ENCODE measurements around the gene LRRC46.

LRRC46 gene

GRCh38 chr17:47862621-47863440 is 31.4 kb downstream of the LRRC46 start:
- TF ChIP-seq GATA3 (IDR thresholded peaks at IDR 0.05; ENCODE audit: low read depth, low read length) (no peak), GATA2 (IDR thresholded peaks at IDR 0.05; ENCODE audit: low read depth, low read length) (no peak)

DNA sequence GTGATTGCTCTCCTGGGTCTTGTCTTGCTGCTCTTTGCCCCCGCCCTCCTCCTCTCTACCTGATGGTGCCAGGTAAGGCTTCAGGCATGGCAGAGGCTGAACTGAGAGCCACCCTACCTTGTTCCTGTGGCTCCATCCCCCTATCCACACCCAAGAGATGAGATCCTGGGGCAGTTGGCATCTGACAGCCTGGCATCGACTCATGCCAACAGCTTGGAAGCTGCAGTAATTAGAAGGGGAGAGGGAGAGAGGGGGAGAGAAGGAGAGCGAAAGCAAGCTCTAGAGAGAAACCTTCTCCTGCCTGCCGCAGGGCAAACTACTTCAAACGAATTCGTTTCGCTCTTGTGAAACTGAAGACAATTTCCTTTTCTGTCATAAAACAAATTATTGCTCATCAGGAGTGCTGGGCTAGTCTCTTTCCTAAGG is 33.3 kb downstream of the LRRC46 start:
- no peak for TF ChIP-seq GATA2 (IDR thresholded peaks at IDR 0.05; ENCODE audit: low read depth, low read length)
- no peak for TF ChIP-seq GATA3 (IDR thresholded peaks at IDR 0.05; ENCODE audit: low read depth, low read length)

GRCh38 chr17:47866941-47867340 is 35.5 kb downstream of the LRRC46 start:
- TF ChIP-seq GATA3 (IDR thresholded peaks at IDR 0.05; ENCODE audit: low read depth, low read length) (no peak), GATA2 (IDR thresholded peaks at IDR 0.05; ENCODE audit: low read depth, low read length) (no peak)

- TF ChIP-seq GATA3 (IDR thresholded peaks at IDR 0.05; ENCODE audit: low read depth, low read length) (no peak), GATA2 (IDR thresholded peaks at IDR 0.05; ENCODE audit: low read depth, low read length) (no peak)
Measured at GRCh38 chr17:47867813-47868533, 36.5 kb downstream of the LRRC46 start.

- no peak for TF ChIP-seq GATA2 (IDR thresholded peaks at IDR 0.05; ENCODE audit: low read depth, low read length)
- no peak for TF ChIP-seq GATA3 (IDR thresholded peaks at IDR 0.05; ENCODE audit: low read depth, low read length)
Measured at GRCh38 chr17:47869114-47869513, 37.6 kb downstream of the LRRC46 start.

DNA sequence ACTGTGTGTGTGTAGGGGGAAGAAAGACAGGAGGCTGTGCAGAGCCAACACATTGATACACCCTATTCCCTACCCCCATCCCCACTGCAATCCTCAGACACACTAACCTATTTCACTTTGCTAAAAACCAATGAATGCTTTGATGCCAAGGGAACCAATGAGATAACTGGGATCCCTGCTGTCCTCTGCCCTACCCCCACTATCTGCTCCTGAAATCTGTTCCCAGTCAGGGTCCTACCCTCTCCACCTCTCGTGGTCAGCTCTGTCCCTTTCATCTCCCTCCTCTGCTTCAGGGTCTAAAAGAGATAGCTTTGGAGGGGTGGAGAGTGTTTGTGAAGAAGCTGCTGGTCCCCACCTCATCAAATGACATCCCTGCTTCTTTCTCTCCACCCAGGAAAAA is 38.6 kb downstream of the LRRC46 start:
- TF ChIP-seq GATA3 (IDR thresholded peaks at IDR 0.05; ENCODE audit: low read depth, low read length), result no peak
- TF ChIP-seq GATA2 (IDR thresholded peaks at IDR 0.05; ENCODE audit: low read depth, low read length), result no peak

DNA sequence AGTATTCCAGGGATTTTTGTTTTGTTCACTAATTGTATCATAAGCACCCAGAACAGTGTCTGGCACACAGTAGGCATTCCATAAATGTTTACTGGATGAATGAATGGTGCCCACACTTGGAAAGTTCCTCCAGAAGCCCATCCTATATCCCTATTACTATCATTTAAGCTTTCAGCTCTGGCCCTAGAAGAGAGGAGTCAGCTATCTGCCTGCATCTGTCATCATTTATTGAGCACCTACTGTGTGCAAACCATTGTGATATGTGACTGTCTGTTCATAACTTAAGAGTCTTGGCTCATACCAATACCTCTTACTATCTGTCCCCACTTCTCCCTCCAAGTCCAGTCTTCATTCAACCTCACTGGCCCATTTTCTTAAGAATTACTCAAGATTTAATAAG is 39.6 kb downstream of the LRRC46 start:
- TF ChIP-seq GATA2 (IDR thresholded peaks at IDR 0.05; ENCODE audit: low read depth, low read length), result no peak
- no peak for TF ChIP-seq GATA3 (IDR thresholded peaks at IDR 0.05; ENCODE audit: low read depth, low read length)

- no peak for TF ChIP-seq GATA3 (IDR thresholded peaks at IDR 0.05; ENCODE audit: low read depth, low read length)
- TF ChIP-seq GATA2 (IDR thresholded peaks at IDR 0.05; ENCODE audit: low read depth, low read length), result no peak
Measured at GRCh38 chr17:47872019-47872650, 40.7 kb downstream of the LRRC46 start.

- TF ChIP-seq GATA2 (IDR thresholded peaks at IDR 0.05; ENCODE audit: low read depth, low read length), result no peak
- no peak for TF ChIP-seq GATA3 (IDR thresholded peaks at IDR 0.05; ENCODE audit: low read depth, low read length)
Measured at GRCh38 chr17:47872651-47873161, 41.2 kb downstream of the LRRC46 start.

DNA sequence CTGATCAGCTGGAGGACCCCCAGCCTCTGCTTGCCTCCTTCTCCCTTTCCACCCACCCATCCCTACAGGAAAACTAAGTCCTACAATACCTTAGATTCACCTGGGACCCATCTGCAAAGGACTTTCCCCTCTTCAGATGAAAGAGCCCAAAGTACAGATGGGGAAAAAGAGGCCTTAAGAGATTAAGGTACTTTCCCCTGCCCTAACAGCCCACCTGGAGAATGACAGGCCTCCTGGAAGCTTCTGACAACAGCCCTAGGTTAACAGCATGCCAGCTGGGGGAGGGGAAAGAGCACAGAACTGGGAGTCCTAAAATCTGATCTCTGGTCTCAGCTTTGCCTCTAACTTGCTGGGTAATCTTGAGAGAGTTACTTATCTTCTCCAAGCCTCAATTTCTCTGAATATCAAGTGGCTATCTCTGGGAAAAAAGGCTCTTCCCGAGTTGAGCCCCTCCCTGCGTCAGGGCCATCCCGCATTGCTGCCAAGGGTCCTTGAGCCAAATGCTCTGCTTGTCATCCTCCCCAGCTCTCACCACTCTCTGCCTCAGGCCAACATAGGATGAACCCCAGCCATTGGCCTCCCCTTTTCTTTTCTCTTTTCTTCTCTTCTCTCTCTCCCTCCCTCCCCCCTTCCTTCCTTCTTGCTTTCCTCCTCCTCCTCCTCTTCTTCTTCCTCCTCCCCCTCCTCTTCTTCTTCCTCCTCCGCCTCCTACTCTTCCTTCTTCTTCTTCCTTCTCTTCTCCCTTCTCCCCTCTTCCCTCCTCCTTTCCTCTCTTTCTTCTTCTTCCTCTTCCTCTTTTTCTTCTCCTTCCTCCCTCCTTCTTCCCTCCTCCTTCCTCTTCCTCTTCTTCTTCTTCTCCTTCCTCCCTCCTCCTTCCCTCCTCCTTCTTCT is 42.0 kb downstream of the LRRC46 start:
- TF ChIP-seq GATA2 (IDR thresholded peaks at IDR 0.05; ENCODE audit: low read depth, low read length) (no peak), GATA3 (IDR thresholded peaks at IDR 0.05; ENCODE audit: low read depth, low read length) (no peak)

DNA sequence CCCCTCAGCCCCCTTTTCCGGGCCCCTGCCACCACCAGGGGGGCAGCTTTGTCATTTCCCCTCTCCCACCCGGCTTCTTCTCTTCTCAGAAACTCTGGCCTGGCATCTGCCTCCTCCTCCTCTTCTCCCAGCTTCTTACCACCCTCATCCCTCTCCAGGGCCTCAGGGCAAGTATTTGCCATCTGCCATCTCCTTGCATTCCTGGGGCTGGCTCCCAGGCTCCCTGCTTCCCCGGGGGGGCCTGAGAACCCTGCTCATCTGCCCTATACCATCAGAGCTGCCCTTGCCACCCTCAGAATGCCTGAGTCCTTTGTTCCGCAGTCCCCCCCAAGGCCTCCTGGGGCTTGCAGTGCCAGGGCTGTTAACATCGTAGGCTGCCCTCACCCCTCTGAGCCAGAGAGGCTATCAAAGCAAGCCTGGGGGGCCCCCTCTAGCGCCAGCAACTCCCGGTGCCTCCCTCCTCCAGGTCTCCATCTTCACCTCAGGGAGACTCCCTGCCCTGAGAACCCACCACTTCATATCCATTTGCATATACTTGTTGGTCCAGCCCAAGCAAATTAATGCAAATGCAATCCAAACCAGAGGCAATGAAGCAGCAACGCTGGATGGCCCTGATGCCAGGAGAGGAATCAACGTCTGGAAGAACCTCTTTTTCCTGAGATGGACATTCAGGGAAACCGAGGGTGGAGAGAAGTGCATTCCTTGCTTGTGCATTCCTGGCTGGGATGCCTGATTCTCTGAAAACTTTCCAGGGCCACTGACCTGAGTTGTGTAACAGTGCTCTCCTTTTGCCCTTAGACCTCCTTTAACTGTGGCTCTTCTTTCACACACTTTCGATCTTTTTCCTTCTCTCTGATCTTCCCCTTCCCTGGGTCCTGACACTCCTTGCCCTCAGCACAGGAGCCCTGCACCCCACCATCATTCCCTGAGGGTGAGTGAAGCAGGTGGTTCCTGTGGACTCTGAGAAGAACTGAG is 43.8 kb downstream of the LRRC46 start:
- TF ChIP-seq GATA2 (IDR thresholded peaks at IDR 0.05; ENCODE audit: low read depth, low read length), result no peak
- no peak for TF ChIP-seq GATA3 (IDR thresholded peaks at IDR 0.05; ENCODE audit: low read depth, low read length)

DNA sequence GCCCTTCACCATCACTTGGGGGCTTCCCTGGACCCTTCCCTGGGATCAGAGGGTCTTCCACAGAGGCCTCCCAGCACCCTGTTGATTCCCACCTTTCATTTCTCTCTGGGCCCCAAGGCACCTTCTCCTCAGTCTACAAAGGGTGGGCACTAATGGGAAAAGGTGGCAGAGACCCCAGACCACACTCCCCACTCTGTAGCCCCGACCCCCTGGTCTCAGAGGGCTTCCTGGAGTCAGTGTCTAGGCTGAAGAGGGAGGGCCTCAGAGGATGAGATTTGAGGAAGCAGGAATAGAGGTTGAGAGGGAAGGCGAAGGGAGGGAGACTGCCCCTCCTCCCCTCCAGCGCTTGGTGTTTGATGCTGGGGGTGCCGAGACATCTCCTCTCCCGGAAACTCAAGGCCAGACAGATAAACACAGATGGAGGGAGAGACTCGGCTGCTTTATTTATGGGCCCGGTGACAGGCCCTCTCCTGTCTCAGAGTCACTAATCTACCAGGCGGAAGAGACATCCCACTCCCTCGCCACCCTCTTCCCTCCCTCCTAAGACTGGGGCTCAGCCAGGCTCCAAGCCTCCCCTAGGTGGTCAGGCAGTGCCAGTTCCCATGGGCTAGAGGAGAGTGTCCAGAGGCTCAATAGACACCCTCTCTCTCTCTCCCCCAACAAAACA is 46.0 kb downstream of the LRRC46 start:
- TF ChIP-seq GATA3 (IDR thresholded peaks at IDR 0.05; ENCODE audit: low read depth, low read length) (no peak), GATA2 (IDR thresholded peaks at IDR 0.05; ENCODE audit: low read depth, low read length) (no peak)
